GM23248 (cell line): ENCODE results near the gene MAN1B1.

Experiments used
- EZH2 ChIP-seq: fragments of 200-600 bp; sonication (generic); IDR thresholded peaks from 2 replicates; pipeline ENCODE4 v1.6.1; 2018; ENCODE audit warnings: antibody characterized with exemption, mild to moderate bottlenecking; ENCODE audit not compliant: insufficient read depth, poor library complexity, severe bottlenecking
- EZH2phosphoT487 ChIP-seq: fragments of 200-600 bp; sonication (generic); IDR thresholded peaks from 2 replicates; pipeline ENCODE4 v1.6.1; 2018; ENCODE audit warnings: antibody characterized with exemption, moderate library complexity, mild to moderate bottlenecking, low read depth; ENCODE audit not compliant: insufficient read depth

GRCh38 chr9:137107982-137108381, 21.2 kb downstream of the MAN1B1 start:
- no peak for TF ChIP-seq EZH2
- TF ChIP-seq EZH2phosphoT487, result no peak
